CD14-positive monocyte (primary cell): ENCODE measurements around the gene MARCOL. TPM values are rescaled to one million over a fixed set of nuclear protein-coding genes. Genes with fewer than 3 reads are reported as not detected.

Experiments used
- DNase-seq, 3 donors: peaks; one replicate each; pipeline ENCODE4 v3.0.0-alpha.2; 2011 to 2022
- H2AFZ ChIP-seq: 2 replicates; pipeline ENCODE4 v1.6.0; 2012; ENCODE audit warnings: mild to moderate bottlenecking, low read depth, low read length, inconsistent platforms; ENCODE audit not compliant: insufficient read depth, poor library complexity, severe bottlenecking
- H3K27ac ChIP-seq, 2 donors: 1 replicate in 1 of 2; 2 replicates in 1 of 2; pipeline ENCODE4 v1.5.1; 2012 to 2013; ENCODE audit warnings: low read length in 2 of 2, control low read depth in 1 of 2, inconsistent platforms in 1 of 2, low read depth in 1 of 2, mild to moderate bottlenecking in 1 of 2
- H3K27me3 ChIP-seq, 2 donors: one replicate each; pipeline versions ENCODE4 v1.6.0 to v1.6.1; 2011 to 2013; ENCODE audit warnings: low read length in 2 of 2; ENCODE audit not compliant: control insufficient read depth in 2 of 2, insufficient read depth in 2 of 2
- H3K36me3 ChIP-seq, 2 donors: replicated peaks in 1 of 2; 1 replicate in 1 of 2; 2 replicates in 1 of 2; pipeline versions ENCODE4 v1.5.1 to v1.6.1; 2012 to 2013; ENCODE audit warnings: low read length in 2 of 2, control low read depth in 1 of 2, inconsistent platforms in 1 of 2, mild to moderate bottlenecking in 1 of 2; ENCODE audit not compliant: insufficient read depth in 2 of 2, control insufficient read depth in 1 of 2
- H3K4me1 ChIP-seq, 2 donors: 1 replicate in 1 of 2; 2 replicates in 1 of 2; pipeline versions ENCODE4 v1.5.1 to v1.6.1; 2012 to 2013; ENCODE audit warnings: low read length in 2 of 2, control low read depth in 1 of 2, inconsistent platforms in 1 of 2, mild to moderate bottlenecking in 1 of 2, moderate library complexity in 1 of 2; ENCODE audit not compliant: insufficient read depth in 2 of 2, control insufficient read depth in 1 of 2
- H3K4me2 ChIP-seq: replicated peaks from 2 replicates; pipeline ENCODE3; 2012; ENCODE audit warnings: low read length, moderate library complexity, mild to moderate bottlenecking; ENCODE audit not compliant: poor library complexity, severe bottlenecking; ENCODE audit errors: extremely low read depth
- H3K4me3 ChIP-seq, 3 experiments: fragments of 200-600 bp in 1 of 3; sonication (generic) in 1 of 3; replicated peaks in 1 of 3; 1 replicate in 2 of 3; 2 replicates in 1 of 3; pipeline ENCODE4 v1.5.1; 2011 to 2013; ENCODE audit warnings: low read length in 3 of 3, mild to moderate bottlenecking in 3 of 3, control low read depth in 2 of 3, low read depth in 2 of 3, inconsistent platforms in 1 of 3, moderate library complexity in 1 of 3
- H3K79me2 ChIP-seq: 2 replicates; pipeline ENCODE4 v1.6.0; 2012; ENCODE audit warnings: mild to moderate bottlenecking, control low read depth, inconsistent platforms, low read length, moderate library complexity; ENCODE audit not compliant: insufficient read depth
- H3K9ac ChIP-seq: 2 replicates; pipeline ENCODE4 v1.6.0; 2017; ENCODE audit warnings: low read length, mild to moderate bottlenecking; ENCODE audit not compliant: insufficient read depth, poor library complexity, severe bottlenecking
- H3K9me3 ChIP-seq, 2 donors: replicated peaks in 1 of 2; 1 replicate in 1 of 2; 2 replicates in 1 of 2; pipeline versions ENCODE4 v1.5.1 to v1.6.1; 2012 to 2013; ENCODE audit warnings: low read length in 2 of 2, control low read depth in 1 of 2; ENCODE audit not compliant: control insufficient read depth in 1 of 2, insufficient read depth in 1 of 2
- H4K20me1 ChIP-seq: 2 replicates; pipeline ENCODE4 v1.6.0; 2012; ENCODE audit warnings: mild to moderate bottlenecking, low read length, control low read depth, moderate library complexity; ENCODE audit not compliant: insufficient read depth
- H3K27ac Mint-ChIP-seq, 7 donors: one replicate each; pipeline ENCODE4 v1.8.0; 2020; ENCODE audit warnings: mild to moderate bottlenecking in 7 of 7, mixed read lengths in 7 of 7, moderate library complexity in 6 of 7, inconsistent platforms in 2 of 7
- H3K27me3 Mint-ChIP-seq, 3 donors: one replicate each; pipeline ENCODE4 v1.8.0; 2021 to 2022; ENCODE audit warnings: low read depth in 3 of 3, mild to moderate bottlenecking in 3 of 3, mixed read lengths in 3 of 3, moderate library complexity in 3 of 3, inconsistent platforms in 1 of 3
- H3K36me3 Mint-ChIP-seq, 2 donors: one replicate each; pipeline ENCODE4 v1.8.0; 2020; ENCODE audit warnings: mixed read lengths in 2 of 2, inconsistent platforms in 1 of 2, mild to moderate bottlenecking in 1 of 2
- H3K4me1 Mint-ChIP-seq: one replicate; pipeline ENCODE4 v1.8.0; 2020; ENCODE audit warnings: mild to moderate bottlenecking, mixed read lengths
- H3K4me3 Mint-ChIP-seq, 2 donors: one replicate each; pipeline ENCODE4 v1.8.0; 2020; ENCODE audit warnings: mild to moderate bottlenecking in 2 of 2, mixed read lengths in 2 of 2, moderate library complexity in 1 of 2
- H3K9me3 Mint-ChIP-seq, 7 donors: one replicate each; pipeline ENCODE4 v1.8.0; 2020 to 2022; ENCODE audit warnings: mixed read lengths in 7 of 7, mild to moderate bottlenecking in 6 of 7, moderate library complexity in 6 of 7, inconsistent platforms in 2 of 7
- CTCF ChIP-seq: fragments of 200-600 bp; IDR thresholded peaks from one replicate; pipeline ENCODE4 v1.8.0; 2022; ENCODE audit warnings: antibody characterized with exemption, mild to moderate bottlenecking
- WGBS: methylation state at CpG from one replicate; pipeline ENCODE4 v1.1.5; 2013; ENCODE audit warnings: missing lambda C conversion rate; ENCODE audit not compliant: insufficient coverage; 5-methylcytosine and 5-hydroxymethylcytosine counted together
- intact Hi-C, 2 donors: fragments of 100-400 bp; cut with micrococcal nuclease; formaldehyde crosslinking; loops; one replicate each; pipeline versions ENCODE4 v1.15.0 to v1.15.1; 2023
- polyA plus RNA-seq, 3 donors: library from polyadenylated mRNA; depleted of rRNA in 1 of 3; unstranded in 2 of 3; stranded (reverse) in 1 of 3; fragments of 300-500 nt in 2 of 3; fragments of >200 nt in 1 of 3; fragmentation: Illumina TruSeq in 2 of 3; gene quantifications; 1 replicate in 2 of 3; 2 replicates in 1 of 3; pipeline ENCODE4 v1.2.3, GENCODE V29; 2012 to 2021

Gene MARCOL
- polyA plus RNA-seq, 3 donors, result not detected

- Mint-ChIP-seq H3K27ac (no peak overlapping the region), H3K36me3 (no peaks in the 10 kb centered on the region), H3K9me3 (peaks cover 0 to 3% (median 0%) of the 10 kb centered on the region in 7 donors), H3K4me3 (no peak overlapping the region), H3K4me1 (no peaks in the 10 kb centered on the region), H3K27me3 (peaks cover 4 to 10% (median 7%) of the 10 kb centered on the region in 3 donors)
- H3K9me3 ChIP-seq, result no peaks in the 10 kb centered on the region
- no peak overlapping the region for H3K4me3 ChIP-seq
- no peak overlapping the region for H3K4me2 ChIP-seq
- no CpG with 5 or more reads among the region's 2 CpGs for WGBS
- intact Hi-C loops, result no loop called here
- H3K27ac ChIP-seq, result no peak overlapping the region
- DNase-seq, result no peak
- no peaks in the 10 kb centered on the region for H4K20me1 ChIP-seq
- peaks cover 2 to 5% of the 10 kb centered on the region in 2 donors for H3K27me3 ChIP-seq
- no peaks in the 10 kb centered on the region for H3K79me2 ChIP-seq
- no peak for TF ChIP-seq CTCF
- no peak overlapping the region for H2AFZ ChIP-seq
- H3K4me1 ChIP-seq, result no peaks in the 10 kb centered on the region
- no peaks in the 10 kb centered on the region for H3K36me3 ChIP-seq
- H3K9ac ChIP-seq, result no peak overlapping the region
Observed at GRCh38 chr5:148224117-148224742, 14.1 kb upstream of the MARCOL start.

GRCh38 chr5:148228392-148228984 is 9.8 kb upstream of the MARCOL start:
- no peak overlapping the region for H2AFZ ChIP-seq
- H3K9me3 ChIP-seq, result no peaks in the 10 kb centered on the region
- H3K4me3 ChIP-seq, result no peak overlapping the region
- Mint-ChIP-seq H3K4me3 (no peak overlapping the region), H3K27me3 (peaks cover 4 to 7% (median 5%) of the 10 kb centered on the region in 3 donors), H3K4me1 (no peaks in the 10 kb centered on the region), H3K9me3 (peaks cover 0 to 6% (median 2%) of the 10 kb centered on the region in 7 donors), H3K36me3 (no peaks in the 10 kb centered on the region), H3K27ac (no peak overlapping the region)
- no peaks in the 10 kb centered on the region for H3K79me2 ChIP-seq
- no peaks in the 10 kb centered on the region for H4K20me1 ChIP-seq
- TF ChIP-seq CTCF, result no peak
- H3K27ac ChIP-seq, result no peak overlapping the region
- intact Hi-C loops, result no loop called here
- H3K4me2 ChIP-seq, result no peak overlapping the region
- peaks cover 0 to 2% of the 10 kb centered on the region in 2 donors for H3K27me3 ChIP-seq
- WGBS, result 100% methylated on average over 1 of the region's 3 CpGs
- DNase-seq, result no peak
- H3K4me1 ChIP-seq, result no peaks in the 10 kb centered on the region
- H3K9ac ChIP-seq, result no peak overlapping the region
- no peaks in the 10 kb centered on the region for H3K36me3 ChIP-seq
